GM12865 (cell line): ENCODE measurements around the gene CTSW.

Experiments used
- DNase-seq: peaks from one replicate; pipeline ENCODE4 v3.0.0; 2010; ENCODE audit warnings: low read depth
- H3K4me3 ChIP-seq: 2 replicates; pipeline ENCODE4 v1.5.1; 2011; ENCODE audit warnings: mild to moderate bottlenecking, low read depth, low read length, control low read depth
- TF ChIP-seq, protein P1 (sequence below): IDR thresholded peaks from 2 replicates; pipeline ENCODE4 v1.5.1; 2011; ENCODE audit warnings: low read length, control low read depth, low read depth, inconsistent platforms; ENCODE audit not compliant: insufficient read depth; ENCODE audit errors: missing control alignments

CTSW gene

DNA sequence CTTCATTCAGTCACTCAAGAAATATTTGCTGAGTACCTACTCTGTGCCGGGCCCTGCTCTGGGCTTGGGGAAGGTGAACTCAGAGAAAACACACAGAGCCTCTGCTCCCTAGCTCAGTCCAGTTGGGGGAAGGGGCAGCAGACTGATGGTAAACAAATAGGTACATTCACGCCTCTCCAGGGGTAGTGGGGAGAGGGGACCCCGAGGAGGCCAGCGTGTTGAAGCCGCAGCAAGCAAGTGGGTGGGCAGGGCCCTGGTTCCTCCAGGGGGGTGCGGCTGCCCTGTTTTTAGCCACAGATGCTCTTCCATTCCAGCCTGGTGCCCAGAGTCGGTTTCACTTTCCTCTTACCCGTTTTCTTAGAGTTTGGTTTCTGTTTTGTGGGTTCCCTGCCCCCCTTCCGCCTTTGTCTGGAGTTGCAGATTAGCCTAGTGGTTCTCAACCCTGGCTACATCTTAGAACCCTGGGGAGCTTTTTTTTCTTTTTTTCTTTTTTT is 48.3 kb downstream of the CTSW start:
- DNase-seq, result peak; percentile 94
- TF ChIP-seq, protein P1, sequence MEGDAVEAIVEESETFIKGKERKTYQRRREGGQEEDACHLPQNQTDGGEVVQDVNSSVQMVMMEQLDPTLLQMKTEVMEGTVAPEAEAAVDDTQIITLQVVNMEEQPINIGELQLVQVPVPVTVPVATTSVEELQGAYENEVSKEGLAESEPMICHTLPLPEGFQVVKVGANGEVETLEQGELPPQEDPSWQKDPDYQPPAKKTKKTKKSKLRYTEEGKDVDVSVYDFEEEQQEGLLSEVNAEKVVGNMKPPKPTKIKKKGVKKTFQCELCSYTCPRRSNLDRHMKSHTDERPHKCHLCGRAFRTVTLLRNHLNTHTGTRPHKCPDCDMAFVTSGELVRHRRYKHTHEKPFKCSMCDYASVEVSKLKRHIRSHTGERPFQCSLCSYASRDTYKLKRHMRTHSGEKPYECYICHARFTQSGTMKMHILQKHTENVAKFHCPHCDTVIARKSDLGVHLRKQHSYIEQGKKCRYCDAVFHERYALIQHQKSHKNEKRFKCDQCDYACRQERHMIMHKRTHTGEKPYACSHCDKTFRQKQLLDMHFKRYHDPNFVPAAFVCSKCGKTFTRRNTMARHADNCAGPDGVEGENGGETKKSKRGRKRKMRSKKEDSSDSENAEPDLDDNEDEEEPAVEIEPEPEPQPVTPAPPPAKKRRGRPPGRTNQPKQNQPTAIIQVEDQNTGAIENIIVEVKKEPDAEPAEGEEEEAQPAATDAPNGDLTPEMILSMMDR, result no peak
- H3K4me3 ChIP-seq, result peak overlapping the region; percentile 58

DNA sequence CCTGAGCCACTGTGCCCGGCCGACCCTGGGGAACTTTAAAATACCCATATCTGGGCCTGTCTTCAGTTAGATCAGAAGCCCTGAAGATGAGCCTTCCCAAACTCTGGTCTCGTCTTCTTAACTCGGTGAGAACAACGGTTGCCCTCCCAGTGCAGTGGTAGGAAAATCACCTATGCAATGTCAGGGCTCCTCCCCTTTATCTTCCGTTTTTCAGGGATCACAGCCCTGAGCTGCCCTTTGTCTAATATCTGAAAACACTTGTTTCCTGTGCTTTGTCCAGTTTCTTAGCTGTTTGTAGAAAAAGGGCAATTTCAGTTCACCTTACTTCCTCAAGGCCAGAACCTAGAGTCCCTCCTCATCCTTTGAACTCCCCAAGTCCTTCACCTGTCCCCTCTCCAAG is 49.0 kb downstream of the CTSW start:
- DNase-seq, result peak; percentile 55
- peak overlapping the region; percentile 58; the same call in 1 of the 2 replicates for H3K4me3 ChIP-seq
- TF ChIP-seq, protein P1, result no peak

DNA sequence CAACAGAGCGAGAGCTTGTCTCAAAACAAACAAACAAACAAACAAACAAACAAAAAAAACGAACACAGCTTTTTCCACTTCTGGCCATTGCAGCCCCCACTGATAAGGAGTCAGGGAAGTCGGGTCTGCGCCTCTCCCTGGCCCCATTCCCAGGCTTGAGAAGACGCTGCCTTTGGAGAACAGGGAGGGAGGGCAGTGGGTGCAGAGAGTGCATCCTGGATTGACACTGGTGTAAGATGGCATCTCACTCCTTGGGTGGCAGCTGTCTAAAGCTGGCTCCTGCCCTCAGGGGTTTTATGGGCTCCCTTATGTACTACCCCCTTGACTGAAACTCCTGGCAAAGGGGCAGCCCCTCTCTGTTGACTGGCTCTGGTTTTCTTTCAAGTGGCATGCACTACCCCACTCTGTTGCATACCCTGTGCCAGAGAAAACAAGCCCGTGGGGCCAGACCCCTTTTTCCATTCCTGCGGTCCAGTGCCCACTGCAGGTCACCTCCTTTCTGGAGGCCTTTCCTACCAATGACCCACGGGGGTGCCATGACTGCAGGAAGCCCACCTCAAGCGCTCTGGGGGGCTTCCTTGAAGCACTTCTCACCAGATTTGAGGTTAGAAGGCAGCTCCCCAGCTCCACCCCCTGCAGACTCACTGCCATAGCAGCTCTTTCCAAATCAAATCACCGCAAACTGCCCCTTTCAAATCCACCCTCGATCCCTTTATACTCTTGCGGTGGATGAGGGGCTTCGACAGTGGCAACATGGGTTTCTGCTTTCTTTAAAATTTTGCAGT is 52.3 kb downstream of the CTSW start:
- H3K4me3 ChIP-seq, result no peak overlapping the region
- DNase-seq, result no peak
- TF ChIP-seq, protein P1, result no peak

DNA sequence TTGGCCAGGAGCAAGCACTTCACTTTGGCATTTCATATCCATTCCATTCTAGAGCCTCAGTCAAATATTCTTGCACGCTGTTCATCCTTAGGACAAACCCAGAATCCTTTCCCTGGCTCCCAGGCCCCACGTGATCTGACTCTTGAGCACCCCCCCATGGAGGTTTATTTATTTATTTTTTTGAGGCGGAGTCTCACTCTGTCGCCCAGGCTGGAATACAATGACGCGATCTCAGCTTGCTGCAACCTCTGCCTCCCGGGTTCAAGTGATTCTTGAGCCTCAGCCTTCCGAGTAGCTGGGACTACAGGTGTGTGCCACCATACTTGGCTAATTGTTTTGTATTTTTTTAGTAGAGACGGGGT is 52.9 kb downstream of the CTSW start:
- DNase-seq, result no peak
- no peak overlapping the region for H3K4me3 ChIP-seq
- TF ChIP-seq, protein P1, result no peak
